DND-41 (cell line): ENCODE data around the gene SPART.

ENCODE experiments used
- EZH2 ChIP-seq: IDR thresholded peaks from 3 replicates; pipeline ENCODE4 v1.6.1; 2012; ENCODE audit warnings: borderline replicate concordance, low read depth, mild to moderate bottlenecking, moderate library complexity, low read length, inconsistent platforms; ENCODE audit not compliant: severe bottlenecking
- TF ChIP-seq, protein P1 (sequence below): IDR thresholded peaks from 2 replicates; pipeline ENCODE4 v1.5.1; 2012; ENCODE audit warnings: borderline replicate concordance, low read length, moderate library complexity, mild to moderate bottlenecking; ENCODE audit not compliant: poor library complexity, severe bottlenecking; ENCODE audit errors: extremely low read depth

GRCh38 chr13:36273431-36273830 is 72.8 kb downstream of the SPART start:
- TF ChIP-seq, protein P1, sequence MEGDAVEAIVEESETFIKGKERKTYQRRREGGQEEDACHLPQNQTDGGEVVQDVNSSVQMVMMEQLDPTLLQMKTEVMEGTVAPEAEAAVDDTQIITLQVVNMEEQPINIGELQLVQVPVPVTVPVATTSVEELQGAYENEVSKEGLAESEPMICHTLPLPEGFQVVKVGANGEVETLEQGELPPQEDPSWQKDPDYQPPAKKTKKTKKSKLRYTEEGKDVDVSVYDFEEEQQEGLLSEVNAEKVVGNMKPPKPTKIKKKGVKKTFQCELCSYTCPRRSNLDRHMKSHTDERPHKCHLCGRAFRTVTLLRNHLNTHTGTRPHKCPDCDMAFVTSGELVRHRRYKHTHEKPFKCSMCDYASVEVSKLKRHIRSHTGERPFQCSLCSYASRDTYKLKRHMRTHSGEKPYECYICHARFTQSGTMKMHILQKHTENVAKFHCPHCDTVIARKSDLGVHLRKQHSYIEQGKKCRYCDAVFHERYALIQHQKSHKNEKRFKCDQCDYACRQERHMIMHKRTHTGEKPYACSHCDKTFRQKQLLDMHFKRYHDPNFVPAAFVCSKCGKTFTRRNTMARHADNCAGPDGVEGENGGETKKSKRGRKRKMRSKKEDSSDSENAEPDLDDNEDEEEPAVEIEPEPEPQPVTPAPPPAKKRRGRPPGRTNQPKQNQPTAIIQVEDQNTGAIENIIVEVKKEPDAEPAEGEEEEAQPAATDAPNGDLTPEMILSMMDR: no peak
- no peak for TF ChIP-seq EZH2
